Esophagus squamous epithelium (tissue), 4 donors: ENCODE measurements around the gene TPO.

Experiments used
- POLR2A ChIP-seq, 4 donors: fragments of 450-650 bp; IDR thresholded peaks; one replicate each; pipeline ENCODE4 v1.6.1; 2017; ENCODE audit warnings: antibody characterized with exemption in 4 of 4, mild to moderate bottlenecking in 4 of 4, moderate library complexity in 3 of 4
- TF ChIP-seq, protein P1 (sequence below), 6 experiments: fragments of 450-650 bp in 4 of 6; fragments of 200-600 bp in 2 of 6; sonication (generic) in 2 of 6; IDR thresholded peaks; one replicate each; pipeline ENCODE4 v1.5.1; 2016 to 2019; ENCODE audit warnings: antibody characterized with exemption in 6 of 6, mild to moderate bottlenecking in 4 of 6, moderate library complexity in 4 of 6

DNA sequence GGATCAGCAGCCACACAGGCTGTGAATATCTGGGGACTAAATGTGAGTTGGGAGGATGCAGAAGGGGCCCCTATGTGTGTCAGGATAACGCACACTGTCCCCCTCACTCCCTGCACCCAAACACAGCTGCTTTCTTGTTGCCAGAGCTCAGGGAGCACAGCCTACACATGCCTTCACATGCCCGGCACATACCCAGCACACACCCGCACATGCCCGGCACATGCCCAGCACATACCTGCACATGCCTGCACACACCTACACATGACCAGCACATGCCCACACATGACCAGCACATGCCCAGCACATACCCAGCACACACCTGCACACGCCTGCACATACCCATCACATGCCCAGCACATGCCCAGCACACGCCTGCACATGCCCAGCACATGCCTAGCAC lies 75.6 kb downstream of the TPO start:
- TF ChIP-seq, protein P1, sequence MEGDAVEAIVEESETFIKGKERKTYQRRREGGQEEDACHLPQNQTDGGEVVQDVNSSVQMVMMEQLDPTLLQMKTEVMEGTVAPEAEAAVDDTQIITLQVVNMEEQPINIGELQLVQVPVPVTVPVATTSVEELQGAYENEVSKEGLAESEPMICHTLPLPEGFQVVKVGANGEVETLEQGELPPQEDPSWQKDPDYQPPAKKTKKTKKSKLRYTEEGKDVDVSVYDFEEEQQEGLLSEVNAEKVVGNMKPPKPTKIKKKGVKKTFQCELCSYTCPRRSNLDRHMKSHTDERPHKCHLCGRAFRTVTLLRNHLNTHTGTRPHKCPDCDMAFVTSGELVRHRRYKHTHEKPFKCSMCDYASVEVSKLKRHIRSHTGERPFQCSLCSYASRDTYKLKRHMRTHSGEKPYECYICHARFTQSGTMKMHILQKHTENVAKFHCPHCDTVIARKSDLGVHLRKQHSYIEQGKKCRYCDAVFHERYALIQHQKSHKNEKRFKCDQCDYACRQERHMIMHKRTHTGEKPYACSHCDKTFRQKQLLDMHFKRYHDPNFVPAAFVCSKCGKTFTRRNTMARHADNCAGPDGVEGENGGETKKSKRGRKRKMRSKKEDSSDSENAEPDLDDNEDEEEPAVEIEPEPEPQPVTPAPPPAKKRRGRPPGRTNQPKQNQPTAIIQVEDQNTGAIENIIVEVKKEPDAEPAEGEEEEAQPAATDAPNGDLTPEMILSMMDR (IDR thresholded peaks at IDR 0.05): no peak
- TF ChIP-seq POLR2A (IDR thresholded peaks at IDR 0.05): no peak
